ENCODE results near the gene SFMBT1. TPM values are rescaled to one million over a fixed set of nuclear protein-coding genes. Genes with fewer than 3 reads are reported as not detected.

SFMBT1 gene
- total and polyA plus RNA-seq, 2 of the 8 experiments (the other 6 are each of a cell fraction or from before 2014, with no cell fraction given), result 8.1 to 16.8 TPM

- ChIA-PET POLR2A (ENCODE audit: partially characterized antibody) (interaction anchor here (0.6 kb wide), 1 partner anchor 103 kb away, joined by 3 read pairs; no protein-coding TSS in a partner anchor), CTCF (ENCODE audit: partially characterized antibody) (interaction anchor here (0.7 to 2.6 kb wide), 9 partner anchors 11 to 217 kb away, joined by 3 to 11 read pairs (median 5); no protein-coding TSS in a partner anchor)
- H2AK5ac ChIP-seq (ENCODE audit: low read depth, low read length), result no peak overlapping the region
- H2BK20ac ChIP-seq (ENCODE audit: low read length), result no peak overlapping the region
- H3K4me1 ChIP-seq (replicated peaks in 1 of 4; ENCODE audit: control insufficient read depth in 3 of 4, insufficient read depth in 4 of 4, low read length in 3 of 4), result peaks cover 0 to 3% (median 1%) of the 10 kb centered on the region in 4 experiments; a peak in 2 of 7 replicates
- H3K14ac ChIP-seq (ENCODE audit: insufficient read length), result no peak overlapping the region
- H4K5ac ChIP-seq (ENCODE audit: insufficient read length, low read depth, low read length), result no peak overlapping the region
- no peak overlapping the region for H3K18ac ChIP-seq (ENCODE audit: extremely low read depth, low read length)
- H4K8ac ChIP-seq (ENCODE audit: extremely low read depth, insufficient read depth, low read length), result no peak overlapping the region
- no peak overlapping the region for H3K4me2 ChIP-seq (ENCODE audit: insufficient read depth in 1 of 2, low read depth in 2 of 2, low read length in 2 of 2)
- no peak overlapping the region for H2BK12ac ChIP-seq (ENCODE audit: low read depth, low read length)
- H3K9ac ChIP-seq (replicated peaks in 1 of 4; ENCODE audit: extremely low read depth in 1 of 4, low read depth in 3 of 4, low read length in 3 of 4), result no peak overlapping the region
- no peak overlapping the region for H2BK15ac ChIP-seq (ENCODE audit: low read length)
- H3K27me3 ChIP-seq (replicated peaks in 1 of 4; ENCODE audit: control insufficient read depth in 3 of 4, extremely low read depth in 1 of 4, insufficient read depth in 3 of 4, low read length in 3 of 4), result no peaks in the 10 kb centered on the region
- H4K91ac ChIP-seq (replicated peaks; ENCODE audit: insufficient read length, low read length), result no peak overlapping the region
- DNase-seq (ENCODE audit: low read depth in 1 of 2, low spot score in 2 of 2) (no peak), FAIRE-seq (no peak)
- peaks cover 6% of the 10 kb centered on the region for H3K23me2 ChIP-seq (ENCODE audit: low read depth, low read length)
- peaks cover 0 to 37% of the 10 kb centered on the region in 2 experiments; a peak in 2 of 4 replicates for H3K79me2 ChIP-seq (ENCODE audit: control insufficient read depth in 1 of 2, insufficient read depth in 2 of 2, low read length in 2 of 2)
- H2BK120ac ChIP-seq (replicated peaks; ENCODE audit: low read depth, low read length), result no peak overlapping the region
- H3K9me3 ChIP-seq (ENCODE audit: insufficient read depth in 2 of 2, low read depth in 1 of 2, low read length in 1 of 2), result no peaks in the 10 kb centered on the region
- TF ChIP-seq SP1 (IDR thresholded peaks at IDR 0.05; ENCODE audit: low read depth, low read length) (no peak), SP2 (IDR thresholded peaks at IDR 0.05; ENCODE audit: low read length) (no peak), KDM5A (IDR thresholded peaks at IDR 0.05; ENCODE audit: low read length) (no peak), TEAD4 (IDR thresholded peaks at IDR 0.05; ENCODE audit: low read depth, low read length) (no peak)
- no peak overlapping the region for H3K4me3 ChIP-seq (ENCODE audit: extremely low read depth in 1 of 4, insufficient read depth in 2 of 4, low read depth in 3 of 4, low read length in 4 of 4)
- peaks cover 1 to 7% of the 10 kb centered on the region in 2 experiments for H4K20me1 ChIP-seq (replicated peaks in 1 of 2; ENCODE audit: control insufficient read depth in 1 of 2, insufficient read depth in 2 of 2, low read length in 2 of 2)
- WGBS, 2 experiments (ENCODE audit: extremely low coverage in 1 of 2, insufficient coverage in 1 of 2, insufficient read length in 1 of 2, insufficient replicate concordance in 2 of 2, low coverage in 1 of 2, low lambda C conversion rate in 2 of 2, missing lambda C conversion rate in 1 of 2), result 91% methylated on average over 8 of the region's 8 CpGs; no CpG with 5 or more reads in 1 of the 2 experiments
- 0 out of 8 replicates have a peak, but pooled peaks cover 0 to 2% (median 0%) of the 10 kb centered on the region in 4 experiments for H3K36me3 ChIP-seq (ENCODE audit: control insufficient read depth in 2 of 4, insufficient read depth in 4 of 4, low read length in 3 of 4)
- H2BK5ac ChIP-seq (ENCODE audit: low read depth, low read length), result no peak overlapping the region
- H2AFZ ChIP-seq (ENCODE audit: low read length), result no peak overlapping the region
- no peak overlapping the region for H3K4ac ChIP-seq (replicated peaks; ENCODE audit: insufficient read length, low read depth, low read length)
- no peak overlapping the region for H3K56ac ChIP-seq (replicated peaks; ENCODE audit: insufficient read length, low read depth, low read length)
- 0 out of 2 replicates have a peak, but pooled peaks cover 2% of the 10 kb centered on the region for H3K79me1 ChIP-seq (ENCODE audit: low read depth, low read length)
- H3K23ac ChIP-seq (ENCODE audit: insufficient read length), result no peak overlapping the region
- H3K27ac ChIP-seq (ENCODE audit: low read depth, low read length), result no peak overlapping the region
Measured at GRCh38 chr3:52892625-52893311, 153.1 kb downstream of the SFMBT1 start.
